ENCODE measurements around the gene PAPPA2. TPM values are rescaled to one million over a fixed set of nuclear protein-coding genes. Genes with fewer than 3 reads are reported as not detected.

PAPPA2 gene
- total RNA-seq, 4 donors from 2014 or later, result 0.35 to 32.2 (median 1.1) TPM

- H3K27me3 ChIP-seq, result no peaks in the 10 kb centered on the region
- TF ChIP-seq, protein P1, sequence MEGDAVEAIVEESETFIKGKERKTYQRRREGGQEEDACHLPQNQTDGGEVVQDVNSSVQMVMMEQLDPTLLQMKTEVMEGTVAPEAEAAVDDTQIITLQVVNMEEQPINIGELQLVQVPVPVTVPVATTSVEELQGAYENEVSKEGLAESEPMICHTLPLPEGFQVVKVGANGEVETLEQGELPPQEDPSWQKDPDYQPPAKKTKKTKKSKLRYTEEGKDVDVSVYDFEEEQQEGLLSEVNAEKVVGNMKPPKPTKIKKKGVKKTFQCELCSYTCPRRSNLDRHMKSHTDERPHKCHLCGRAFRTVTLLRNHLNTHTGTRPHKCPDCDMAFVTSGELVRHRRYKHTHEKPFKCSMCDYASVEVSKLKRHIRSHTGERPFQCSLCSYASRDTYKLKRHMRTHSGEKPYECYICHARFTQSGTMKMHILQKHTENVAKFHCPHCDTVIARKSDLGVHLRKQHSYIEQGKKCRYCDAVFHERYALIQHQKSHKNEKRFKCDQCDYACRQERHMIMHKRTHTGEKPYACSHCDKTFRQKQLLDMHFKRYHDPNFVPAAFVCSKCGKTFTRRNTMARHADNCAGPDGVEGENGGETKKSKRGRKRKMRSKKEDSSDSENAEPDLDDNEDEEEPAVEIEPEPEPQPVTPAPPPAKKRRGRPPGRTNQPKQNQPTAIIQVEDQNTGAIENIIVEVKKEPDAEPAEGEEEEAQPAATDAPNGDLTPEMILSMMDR (IDR thresholded peaks at IDR 0.05), result no peak
- no peak for TF ChIP-seq POLR2A (IDR thresholded peaks at IDR 0.05)
- H3K27ac ChIP-seq, result peak overlapping the region in 1 of 4 donors; percentile 54
- no peak for DNase-seq
- H3K36me3 ChIP-seq, result no peaks in the 10 kb centered on the region
- no peak overlapping the region for H3K4me3 ChIP-seq
- no peaks in the 10 kb centered on the region for H3K9me3 ChIP-seq
- H3K4me1 ChIP-seq, result no peaks in the 10 kb centered on the region
These were observed 230.8 kb downstream of the PAPPA2 start for GRCh38 chr1:176693697-176694329.

DNA sequence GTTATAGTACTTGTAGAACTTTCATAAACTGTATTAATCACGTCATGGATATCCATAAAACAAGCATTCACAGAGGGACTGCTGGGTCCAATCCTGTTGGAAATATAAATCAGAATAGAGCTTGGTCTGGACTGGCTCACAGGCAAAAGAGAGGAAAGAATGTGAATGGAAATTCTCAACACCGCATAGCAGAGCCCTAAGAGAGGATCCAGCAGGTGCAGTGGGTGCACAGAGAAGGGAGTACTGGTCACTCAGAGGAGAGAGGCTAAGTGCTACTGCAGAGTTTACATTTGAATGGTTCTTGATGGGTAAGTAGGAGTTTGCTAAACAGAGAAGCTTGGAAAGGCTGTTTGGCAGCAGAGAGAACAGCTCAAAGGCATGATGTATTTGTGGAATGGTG lies 231.7 kb downstream of the PAPPA2 start:
- no peaks in the 10 kb centered on the region for H3K4me1 ChIP-seq
- no peak for TF ChIP-seq POLR2A (IDR thresholded peaks at IDR 0.05)
- TF ChIP-seq, protein P1 (IDR thresholded peaks at IDR 0.05), result no peak

DNA sequence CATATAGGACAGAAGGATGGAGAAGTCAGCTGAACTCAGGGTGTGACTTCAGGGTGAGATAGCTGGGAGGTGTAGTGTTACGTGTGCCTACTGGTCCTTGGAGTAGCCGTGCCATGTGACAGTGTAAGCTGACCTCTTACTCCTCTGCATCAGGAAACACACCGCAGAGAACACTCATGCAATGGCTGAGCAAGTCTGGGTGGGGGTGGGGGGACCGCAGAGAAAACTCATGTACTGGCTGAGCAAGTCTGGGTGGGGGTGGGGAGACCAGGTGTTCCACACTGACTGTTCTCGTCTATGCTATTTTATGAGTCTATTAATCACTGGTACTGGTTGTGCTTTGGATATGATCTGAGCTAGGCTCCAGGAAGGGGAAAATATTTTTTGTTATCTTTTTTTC lies 233.1 kb downstream of the PAPPA2 start:
- Histone ChIP-seq H3K27ac (no peak overlapping the region), H3K9me3 (no peaks in the 10 kb centered on the region), H3K4me1 (no peaks in the 10 kb centered on the region), H3K36me3 (no peaks in the 10 kb centered on the region), H3K27me3 (no peaks in the 10 kb centered on the region), H3K4me3 (no peak overlapping the region)
- no peak for TF ChIP-seq POLR2A (IDR thresholded peaks at IDR 0.05)
- TF ChIP-seq, protein P1 (IDR thresholded peaks at IDR 0.05), result no peak
- DNase-seq, result no peak

More for the DNA sequence above, 231.7 kb downstream of the PAPPA2 start:
- no peaks in the 10 kb centered on the region for H3K36me3 ChIP-seq
- DNase-seq, result no peak
- no peaks in the 10 kb centered on the region for H3K9me3 ChIP-seq
- no peak overlapping the region for H3K4me3 ChIP-seq
- H3K27ac ChIP-seq, result peak overlapping the region in 1 of 4 donors; percentile 54
- no peaks in the 10 kb centered on the region for H3K27me3 ChIP-seq

- no peak for DNase-seq
- no peaks in the 10 kb centered on the region for H3K4me1 ChIP-seq
- H3K9me3 ChIP-seq, result no peaks in the 10 kb centered on the region
- H3K4me3 ChIP-seq, result no peak overlapping the region
- no peaks in the 10 kb centered on the region for H3K36me3 ChIP-seq
- no peaks in the 10 kb centered on the region for H3K27me3 ChIP-seq
- H3K27ac ChIP-seq, result no peak overlapping the region
- no peak for TF ChIP-seq POLR2A (IDR thresholded peaks at IDR 0.05)
- TF ChIP-seq, protein P1 (IDR thresholded peaks at IDR 0.05), result no peak
These were observed 233.7 kb downstream of the PAPPA2 start for GRCh38 chr1:176696689-176697088.

DNA sequence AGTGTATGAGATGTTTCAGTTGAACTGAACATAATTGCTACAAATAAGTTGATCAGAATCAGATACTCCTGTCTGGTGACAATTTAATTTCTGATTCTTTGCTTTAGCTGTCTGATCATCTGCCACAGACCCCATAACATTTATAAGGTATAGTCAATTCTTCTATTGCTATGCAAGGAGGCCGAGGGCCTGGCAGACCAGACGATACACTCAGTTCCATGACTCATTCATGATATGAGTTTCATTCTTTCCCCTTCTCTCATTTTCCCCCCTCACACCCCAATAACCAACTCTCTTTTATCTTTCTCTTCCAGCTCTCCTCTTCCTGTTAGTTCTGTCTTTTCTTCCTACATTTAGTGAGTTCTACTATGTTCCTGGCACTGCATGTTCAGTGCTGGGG lies 236.8 kb downstream of the PAPPA2 start:
- Histone ChIP-seq H3K36me3 (no peaks in the 10 kb centered on the region), H3K27ac (no peak overlapping the region), H3K4me1 (no peaks in the 10 kb centered on the region), H3K4me3 (no peak overlapping the region), H3K27me3 (no peaks in the 10 kb centered on the region), H3K9me3 (no peaks in the 10 kb centered on the region)
- TF ChIP-seq POLR2A (IDR thresholded peaks at IDR 0.05), result no peak
- TF ChIP-seq, protein P1 (IDR thresholded peaks at IDR 0.05), result no peak
- DNase-seq, result no peak
